HG02840 (cell line): ENCODE results near the gene EPSTI1.

Source experiments
- ATAC-seq: cut with Tn5 transposase; IDR thresholded peaks from one replicate; pipeline ENCODE4 v1.9.1; 2021; ENCODE audit warnings: mild to moderate bottlenecking, moderate library complexity, moderate number of reproducible peaks; ENCODE audit not compliant: unreplicated experiment, low FRiP score

The EPSTI1 gene

DNA sequence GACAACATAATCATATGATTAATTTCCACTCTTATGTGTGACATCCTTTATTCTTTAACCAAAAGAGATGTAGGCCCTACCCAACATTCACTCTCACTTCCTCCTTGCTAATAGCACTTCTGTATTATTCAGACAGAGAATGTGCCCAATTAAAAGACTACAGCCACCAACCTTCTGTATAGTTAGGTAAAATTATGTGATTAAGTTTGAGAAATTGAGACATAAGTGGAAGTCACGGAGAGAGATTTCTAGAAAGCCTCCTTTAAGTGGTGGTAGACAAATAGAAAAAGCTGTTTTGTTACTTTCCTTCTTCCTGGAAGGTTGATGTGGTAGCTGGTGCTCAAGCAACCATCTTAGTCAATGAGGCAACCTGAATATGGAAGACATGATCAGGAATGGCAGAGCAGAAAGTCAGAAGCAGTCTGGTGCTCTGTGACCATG lies 14.8 kb downstream of the EPSTI1 start:
- no peak for ATAC-seq

DNA sequence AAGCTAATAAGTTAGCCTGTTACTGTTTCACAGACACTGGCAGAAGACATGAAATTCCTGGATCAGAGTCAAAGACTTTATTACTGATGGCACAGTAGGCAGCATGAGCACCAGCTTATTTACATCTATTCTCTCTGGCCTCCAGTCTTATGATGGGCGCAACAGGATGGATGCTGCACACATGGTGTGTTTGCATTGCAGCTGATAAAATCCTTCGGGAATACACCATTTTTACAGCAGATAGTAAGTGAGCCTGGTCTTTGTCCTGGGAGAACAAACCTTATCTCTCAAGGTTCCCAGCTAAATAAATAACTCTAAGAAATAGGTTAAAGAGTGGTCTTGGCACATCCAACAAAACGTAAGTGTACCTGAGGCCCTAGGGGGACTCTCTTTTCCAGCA lies 16.0 kb downstream of the EPSTI1 start:
- ATAC-seq = no peak

DNA sequence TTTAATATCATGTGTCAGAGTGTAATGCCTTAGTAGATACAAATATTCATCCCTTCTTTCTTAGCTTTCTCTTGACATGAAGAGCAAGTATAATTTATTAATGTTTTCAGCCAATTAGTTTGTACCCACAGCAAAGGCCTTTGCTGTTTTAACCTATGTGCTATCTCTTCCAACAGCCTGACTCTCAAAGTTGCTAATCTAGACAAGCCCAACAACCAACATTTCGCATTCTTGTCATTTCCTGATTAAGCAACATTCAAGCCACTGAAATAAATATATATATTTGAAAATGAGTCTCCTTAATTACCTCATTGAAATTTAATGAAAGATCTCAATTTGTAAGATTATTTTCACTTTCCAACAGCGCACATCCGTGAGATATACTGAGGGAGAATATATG lies 18.5 kb downstream of the EPSTI1 start:
- no peak for ATAC-seq

DNA sequence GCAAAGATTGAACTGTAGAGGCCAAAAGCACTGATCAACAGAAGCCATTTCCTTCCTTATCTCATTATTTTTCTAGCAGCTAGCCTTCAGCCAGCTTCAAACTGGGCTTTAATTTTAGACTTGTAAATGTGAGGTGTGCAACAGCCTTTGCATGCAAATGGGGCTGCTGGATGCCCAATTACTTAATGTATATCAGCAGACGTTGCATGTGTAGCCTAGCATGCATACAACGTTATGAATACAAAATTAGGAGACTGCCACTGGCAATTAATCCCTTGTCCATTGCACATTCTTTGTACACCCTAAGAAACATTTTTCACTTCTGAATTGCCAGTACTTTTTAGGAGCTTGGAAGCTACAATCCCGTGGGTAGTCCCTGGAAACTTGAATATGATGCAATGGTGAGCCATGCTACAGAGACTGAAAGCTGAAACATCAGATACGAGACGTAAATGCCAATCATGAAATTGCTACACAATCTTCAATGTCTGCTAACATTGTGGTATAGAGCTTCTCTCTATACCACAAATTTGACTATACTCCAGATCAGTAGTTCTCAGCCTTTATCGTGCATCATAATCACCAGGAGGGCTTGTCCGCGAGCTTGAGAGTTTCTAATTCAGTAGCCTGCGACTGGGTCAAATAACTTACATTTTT lies 20.2 kb downstream of the EPSTI1 start:
- ATAC-seq = no peak

DNA sequence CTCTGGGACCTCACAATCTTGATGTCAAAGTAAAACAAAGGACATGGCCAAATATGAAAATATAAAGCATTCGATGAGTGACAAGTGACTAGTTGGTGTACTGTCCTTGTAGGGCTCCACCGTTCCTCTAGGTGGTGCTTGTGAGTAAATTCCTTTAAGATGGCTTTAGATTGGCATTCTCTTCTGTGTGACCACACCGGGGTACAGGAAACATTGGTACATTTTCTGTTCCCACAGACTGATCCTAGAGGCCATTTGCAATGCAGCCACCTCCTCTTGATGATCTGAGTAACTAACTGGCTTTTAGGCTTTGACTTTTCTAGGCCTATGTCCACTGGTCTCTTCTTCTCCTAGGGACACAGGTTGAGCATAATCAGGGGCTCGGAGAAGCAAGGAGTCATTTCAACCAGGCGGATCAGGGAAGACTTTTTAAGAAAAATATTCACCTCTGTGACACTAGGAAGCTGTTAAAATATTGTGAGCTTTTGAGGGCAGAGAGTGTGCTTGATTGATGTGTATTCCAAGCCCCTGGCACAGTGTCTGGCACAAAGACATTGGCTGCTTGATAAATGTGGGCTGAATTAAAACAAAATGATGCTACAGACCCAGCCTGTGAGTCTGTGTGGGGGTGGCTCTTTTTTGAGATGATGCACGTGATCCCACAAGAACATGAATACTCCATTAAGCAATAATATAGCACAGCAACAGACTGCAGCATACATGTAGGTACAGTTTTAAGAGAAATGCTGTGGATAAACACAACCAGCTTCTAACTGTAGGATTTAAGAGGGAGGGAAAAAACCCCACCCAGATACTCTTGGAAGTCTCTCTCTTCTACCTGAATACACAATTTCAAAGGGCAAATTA lies 21.0 kb downstream of the EPSTI1 start:
- ATAC-seq = peak; percentile 52

DNA sequence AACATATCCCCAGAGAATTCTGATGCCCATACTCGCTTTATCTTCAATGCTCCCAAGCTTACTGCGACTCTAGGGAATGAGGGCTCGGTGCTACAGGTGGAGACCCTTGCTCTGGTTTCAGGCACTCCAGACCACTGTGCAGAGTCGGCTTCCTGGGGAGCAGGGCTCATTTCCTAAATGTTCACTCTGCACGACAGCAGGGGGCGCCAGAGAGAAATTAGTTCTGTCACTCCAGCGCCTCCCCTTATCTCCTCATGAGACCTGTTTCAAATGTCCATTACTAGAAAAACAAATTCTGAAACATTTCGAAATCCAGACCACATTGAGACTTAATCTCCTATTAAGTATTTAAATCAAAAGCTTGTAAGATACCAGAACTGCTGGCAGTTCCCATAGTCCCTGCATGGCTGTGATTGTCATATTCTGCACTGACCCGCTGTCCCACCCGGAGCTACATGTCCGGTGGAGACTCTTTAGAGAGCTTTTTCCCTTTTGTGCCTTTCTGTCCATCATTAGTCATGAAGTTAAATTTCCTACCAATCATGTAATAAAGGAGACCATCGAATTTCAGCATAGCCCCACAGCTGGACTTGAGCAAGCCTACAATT lies 22.4 kb downstream of the EPSTI1 start:
- ATAC-seq = no peak

DNA sequence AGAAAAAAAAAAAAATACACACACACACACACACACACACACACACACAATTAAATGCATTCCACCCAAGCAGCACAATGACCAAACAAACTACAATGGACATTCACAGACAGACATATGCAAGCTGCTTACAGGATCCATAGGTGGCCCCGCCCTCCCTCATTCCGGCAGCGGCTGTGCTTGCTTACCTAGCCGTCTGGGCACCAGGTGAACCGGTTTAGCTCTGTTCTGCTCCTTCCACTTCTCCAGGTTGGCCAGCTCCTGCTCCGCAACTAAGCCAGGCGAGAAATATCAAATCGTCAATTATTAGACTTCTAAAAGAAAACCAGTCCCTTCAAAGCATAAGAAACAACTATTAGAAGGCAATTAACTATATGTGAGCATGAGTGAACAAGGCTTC lies 23.1 kb downstream of the EPSTI1 start:
- no peak for ATAC-seq

DNA sequence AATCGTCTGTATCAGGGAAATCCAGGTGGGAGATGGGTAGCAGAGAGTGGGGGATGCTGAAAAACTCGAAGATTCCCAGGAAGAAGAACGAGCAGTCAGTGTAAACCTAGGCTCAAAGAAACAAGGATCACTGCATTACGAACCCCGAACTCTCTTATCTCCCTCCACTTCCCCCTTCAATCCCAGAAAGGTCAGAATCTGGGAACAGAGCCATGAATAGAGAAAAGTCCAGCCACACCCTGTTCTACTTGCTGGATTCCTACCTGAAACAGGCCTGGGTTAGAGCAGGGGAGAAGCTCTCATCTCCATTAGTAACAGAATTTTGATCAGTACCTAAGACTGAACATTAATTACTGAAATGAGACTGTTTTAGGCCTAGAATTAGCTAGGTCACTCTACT lies 24.4 kb downstream of the EPSTI1 start:
- ATAC-seq = no peak

DNA sequence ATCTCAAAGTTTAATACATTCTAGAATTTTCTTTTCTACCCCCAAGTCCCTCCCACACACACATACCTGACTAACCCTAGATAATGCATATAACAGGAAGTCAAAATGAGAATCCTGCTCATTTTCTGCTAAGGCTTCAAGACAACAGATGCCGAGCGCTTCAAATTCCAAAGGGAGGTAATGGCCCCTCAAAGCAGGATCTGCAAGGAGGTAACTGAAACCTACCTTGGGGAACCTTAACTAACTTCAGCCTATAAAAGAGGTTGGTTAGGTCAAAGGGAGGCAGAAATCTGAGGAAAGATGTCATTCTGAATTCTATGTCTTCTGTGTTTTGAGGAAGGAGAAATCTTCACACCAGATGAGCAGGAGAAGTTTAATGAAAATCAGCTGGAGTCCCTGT lies 26.8 kb downstream of the EPSTI1 start:
- ATAC-seq = no peak

DNA sequence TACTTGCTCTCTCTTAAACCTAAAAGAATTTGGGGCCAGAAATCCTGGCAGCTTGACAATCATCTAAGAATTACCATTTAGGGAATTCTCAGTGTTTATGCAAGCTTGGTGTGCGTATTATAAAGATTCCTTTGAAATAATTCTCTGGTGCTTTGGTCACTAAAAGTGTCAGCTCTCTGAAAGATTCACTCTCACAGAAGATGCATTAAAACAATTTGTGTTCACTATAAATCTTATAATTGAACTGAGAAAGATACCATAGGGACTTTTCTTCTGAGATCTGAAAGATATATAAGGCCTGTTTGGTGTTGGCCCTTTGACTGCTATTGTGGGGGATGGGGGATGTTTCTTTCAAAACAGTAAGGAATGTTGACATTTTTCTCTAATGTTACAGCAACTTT lies 27.3 kb downstream of the EPSTI1 start:
- no peak for ATAC-seq

DNA sequence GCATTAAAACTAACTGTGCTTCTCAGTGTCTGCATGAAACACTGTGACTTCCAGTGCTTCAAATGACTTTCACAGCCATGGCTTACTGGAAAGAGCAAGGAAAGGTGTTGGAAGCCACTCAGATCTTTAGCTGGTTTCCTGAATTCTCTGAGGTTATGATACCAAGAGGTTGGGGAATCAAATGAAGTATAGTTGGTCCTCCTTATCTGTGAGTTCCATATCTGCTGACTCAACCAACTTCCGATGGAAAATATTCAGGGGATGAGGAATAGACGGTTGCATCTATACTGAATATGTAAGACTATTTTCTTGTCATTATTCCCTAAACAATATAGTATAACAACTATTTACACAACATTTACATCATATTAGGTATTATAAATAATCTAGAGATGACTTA lies 32.4 kb downstream of the EPSTI1 start:
- ATAC-seq = no peak

DNA sequence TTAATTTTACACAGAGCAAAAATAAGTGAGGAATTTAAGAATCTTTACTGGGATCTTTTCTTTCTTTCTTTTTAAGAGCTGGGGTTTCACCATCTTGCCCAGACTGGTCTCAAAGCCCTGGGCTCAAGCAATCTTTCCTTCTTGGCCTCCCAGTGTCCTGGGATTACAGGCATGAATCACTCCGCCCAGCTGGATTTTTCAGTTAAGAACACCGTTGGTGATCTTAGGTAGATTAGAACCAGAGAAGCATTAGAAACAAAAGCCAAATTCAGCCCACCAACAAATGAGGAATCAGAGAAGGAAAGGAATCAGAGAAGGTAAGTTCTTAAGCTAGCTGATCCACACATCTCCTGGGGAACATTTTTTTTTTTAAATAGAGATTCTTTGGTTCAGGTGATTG lies 34.2 kb downstream of the EPSTI1 start:
- no peak for ATAC-seq

DNA sequence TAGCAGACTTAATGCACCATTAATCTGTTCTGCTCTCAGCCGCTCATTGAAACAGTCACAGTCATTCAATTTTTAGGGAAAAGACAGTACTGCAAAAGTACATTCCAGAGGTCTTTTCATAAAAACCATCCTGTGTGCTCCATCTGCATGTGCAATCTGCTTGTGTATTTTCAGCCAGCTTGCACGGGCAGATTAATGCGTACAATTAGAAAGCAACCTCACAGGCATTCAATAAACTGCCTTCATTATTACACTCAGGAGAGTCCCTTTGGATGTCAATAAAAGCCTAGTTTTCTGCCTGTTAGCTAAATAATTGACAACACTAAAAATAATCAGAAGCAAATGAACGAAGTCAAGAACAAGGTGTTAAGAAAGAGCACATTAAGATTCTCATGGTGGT lies 41.9 kb downstream of the EPSTI1 start:
- no peak for ATAC-seq

DNA sequence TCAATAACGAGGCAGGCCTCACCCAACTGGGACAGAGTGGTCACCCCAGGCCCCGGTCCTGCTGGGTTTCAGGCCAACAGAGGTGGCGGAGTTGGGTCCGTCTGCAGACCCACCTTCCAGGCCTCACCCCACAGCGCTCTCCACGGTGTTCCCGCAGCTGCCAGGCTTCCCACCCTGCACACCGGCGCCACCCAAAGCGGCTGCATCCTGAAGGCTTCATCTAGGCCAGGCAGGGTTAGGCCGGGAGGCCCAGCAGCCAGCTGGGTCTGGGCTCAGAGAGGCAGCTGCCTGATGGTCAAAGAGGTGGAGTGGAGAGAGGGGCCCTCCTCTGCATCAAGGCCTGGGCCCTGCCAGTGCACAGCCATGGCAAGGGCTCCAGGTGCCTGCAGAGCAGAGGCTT lies 44.1 kb downstream of the EPSTI1 start:
- ATAC-seq = no peak

DNA sequence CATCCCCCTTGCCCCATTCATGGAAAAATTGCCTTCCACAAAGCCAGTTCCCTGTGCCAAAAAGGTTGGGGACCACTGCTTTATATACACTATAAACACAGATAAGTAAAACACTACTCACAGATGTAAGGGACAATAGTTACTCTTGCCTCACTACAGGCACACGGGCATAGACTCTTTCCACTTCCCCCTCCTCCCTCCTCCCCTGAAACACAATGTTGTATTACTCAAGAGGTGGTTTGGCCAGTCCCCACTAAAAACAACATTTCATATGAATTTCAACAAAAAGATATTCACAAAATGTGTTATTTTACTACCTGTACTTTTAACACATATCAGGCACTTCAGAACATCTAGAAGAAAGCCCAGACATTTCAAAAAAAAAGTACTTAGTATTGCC lies 45.1 kb downstream of the EPSTI1 start:
- ATAC-seq = no peak

DNA sequence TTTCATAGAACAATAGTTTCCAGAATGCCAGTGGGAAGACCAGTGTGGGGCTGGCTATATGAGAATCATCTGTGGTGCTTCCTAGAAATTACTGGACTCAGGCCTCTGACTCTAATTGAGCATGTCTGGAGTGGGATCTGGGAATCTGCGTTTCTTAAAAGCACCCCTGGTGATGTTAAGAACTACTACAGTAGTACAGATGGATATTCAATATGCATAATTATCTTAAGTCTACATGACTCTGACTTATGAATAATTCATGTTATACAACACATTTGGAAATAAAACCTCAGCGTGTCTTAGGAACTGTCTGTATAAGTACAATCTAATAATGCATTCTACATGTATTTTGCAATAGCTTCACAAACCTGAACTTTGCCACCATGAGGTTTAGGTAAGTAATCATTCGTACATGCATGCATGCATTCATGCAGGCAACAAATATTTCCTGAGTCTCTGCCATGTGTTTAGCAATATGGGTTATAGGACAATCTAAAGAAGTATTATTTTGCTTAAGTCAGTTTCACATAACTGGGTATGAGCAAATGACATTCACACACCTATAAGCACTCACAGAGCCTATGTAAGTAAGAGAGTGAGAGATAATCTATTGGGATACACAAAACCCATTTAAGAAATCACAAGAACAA lies 62.0 kb downstream of the EPSTI1 start:
- ATAC-seq = no peak

DNA sequence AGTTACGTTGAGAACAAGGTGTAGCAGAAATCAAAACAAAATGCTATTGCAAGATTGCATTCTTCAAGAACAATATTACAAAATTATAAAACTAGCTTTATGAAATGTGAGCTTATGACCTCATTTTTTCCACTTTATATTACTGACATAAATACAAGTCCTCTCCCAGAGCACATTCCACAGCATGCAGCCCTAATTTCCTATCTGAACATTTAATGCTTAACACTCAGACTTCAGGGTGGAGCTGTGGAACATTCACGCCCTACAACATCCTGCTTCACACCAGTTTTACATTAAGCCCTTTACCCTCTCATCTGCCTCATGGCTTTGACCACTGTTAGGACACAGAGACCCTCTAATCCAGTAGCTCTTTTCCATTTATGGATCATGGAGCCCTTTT lies 65.5 kb downstream of the EPSTI1 start:
- no peak for ATAC-seq

DNA sequence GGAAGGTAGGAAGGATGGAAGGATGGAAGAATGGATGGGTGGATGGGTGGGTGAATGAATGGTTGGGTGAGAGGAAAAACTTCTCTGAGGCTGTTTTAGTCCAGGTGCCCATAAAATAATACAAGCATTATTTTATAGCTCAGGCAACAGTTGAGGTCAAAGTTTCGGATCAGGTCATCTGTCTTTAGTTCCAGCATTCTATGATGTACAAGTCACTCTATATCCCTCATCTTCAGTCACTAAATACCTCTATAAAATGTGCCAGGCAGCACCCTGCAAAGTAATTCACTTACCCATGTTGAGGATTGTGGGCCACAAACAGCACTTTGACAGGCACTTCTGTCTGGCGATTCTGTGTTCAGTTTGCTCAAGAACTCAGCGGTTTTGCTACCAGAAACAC lies 66.0 kb downstream of the EPSTI1 start:
- no peak for ATAC-seq

DNA sequence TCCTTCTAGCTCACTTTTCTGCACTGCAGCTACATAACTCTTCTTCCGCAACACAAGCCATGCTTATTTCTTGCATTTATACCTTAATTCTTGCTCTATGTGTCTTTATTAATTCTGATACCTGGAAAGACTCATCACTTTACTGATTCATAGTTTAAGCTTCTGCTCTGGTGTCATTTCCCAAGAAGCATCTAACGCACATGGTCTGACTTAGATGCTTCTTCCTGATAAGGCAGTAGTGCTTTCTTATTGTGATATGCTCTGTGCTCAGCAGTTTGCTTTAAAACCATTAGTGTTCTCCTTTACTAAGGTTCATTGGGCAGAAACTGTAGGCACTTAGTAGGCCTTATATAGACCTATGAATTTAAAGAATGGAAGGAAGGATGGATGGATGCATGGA lies 66.4 kb downstream of the EPSTI1 start:
- ATAC-seq = no peak

DNA sequence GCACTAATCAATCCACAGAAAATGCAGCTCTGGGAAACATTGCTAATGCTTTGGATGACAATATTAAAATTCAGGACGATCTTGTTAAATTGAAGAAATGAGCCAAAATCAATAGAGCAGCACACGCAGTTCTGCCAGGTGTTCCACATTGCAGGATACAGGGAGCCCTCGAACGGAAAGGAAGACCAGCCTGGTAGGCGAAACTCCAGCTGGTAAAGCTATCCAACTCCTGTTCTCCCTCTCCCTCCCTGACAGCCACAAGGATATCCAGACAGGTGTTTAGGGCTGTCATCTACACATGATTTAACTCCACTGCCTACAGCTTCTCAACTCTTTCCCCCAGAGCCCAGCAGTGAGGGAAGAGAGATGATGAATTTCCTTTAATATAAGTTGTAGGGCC lies 67.7 kb downstream of the EPSTI1 start:
- no peak for ATAC-seq

DNA sequence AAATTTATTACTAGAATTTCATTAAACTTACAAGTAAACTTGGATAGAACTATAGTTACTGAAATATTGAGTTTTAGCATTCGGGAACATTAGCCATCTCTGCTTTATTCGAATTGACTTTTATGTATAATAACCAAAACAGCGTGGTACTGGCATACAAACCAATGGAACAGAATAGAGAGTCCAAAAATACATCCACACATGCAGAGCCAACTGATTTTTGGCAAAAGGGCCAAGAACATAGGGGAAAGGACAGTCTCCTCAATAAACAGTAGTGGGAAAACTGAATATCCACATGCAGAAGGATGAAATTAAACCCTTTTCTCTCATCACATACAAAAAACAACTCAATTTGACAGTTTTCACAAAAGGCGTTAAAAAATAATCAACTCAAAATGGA lies 84.3 kb downstream of the EPSTI1 start:
- ATAC-seq = no peak
